ENCODE results near the gene NELFE.
A peak's percentile ranks its signal among the peaks of the same experiment; 100 is the strongest.
"Not testable (repeated sequence)": the region's sequence is repeated elsewhere in the genome, so short reads cannot be mapped to it uniquely, and the experiment has no call there.

The NELFE gene, protein sequence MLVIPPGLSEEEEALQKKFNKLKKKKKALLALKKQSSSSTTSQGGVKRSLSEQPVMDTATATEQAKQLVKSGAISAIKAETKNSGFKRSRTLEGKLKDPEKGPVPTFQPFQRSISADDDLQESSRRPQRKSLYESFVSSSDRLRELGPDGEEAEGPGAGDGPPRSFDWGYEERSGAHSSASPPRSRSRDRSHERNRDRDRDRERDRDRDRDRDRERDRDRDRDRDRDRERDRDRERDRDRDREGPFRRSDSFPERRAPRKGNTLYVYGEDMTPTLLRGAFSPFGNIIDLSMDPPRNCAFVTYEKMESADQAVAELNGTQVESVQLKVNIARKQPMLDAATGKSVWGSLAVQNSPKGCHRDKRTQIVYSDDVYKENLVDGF

DNA sequence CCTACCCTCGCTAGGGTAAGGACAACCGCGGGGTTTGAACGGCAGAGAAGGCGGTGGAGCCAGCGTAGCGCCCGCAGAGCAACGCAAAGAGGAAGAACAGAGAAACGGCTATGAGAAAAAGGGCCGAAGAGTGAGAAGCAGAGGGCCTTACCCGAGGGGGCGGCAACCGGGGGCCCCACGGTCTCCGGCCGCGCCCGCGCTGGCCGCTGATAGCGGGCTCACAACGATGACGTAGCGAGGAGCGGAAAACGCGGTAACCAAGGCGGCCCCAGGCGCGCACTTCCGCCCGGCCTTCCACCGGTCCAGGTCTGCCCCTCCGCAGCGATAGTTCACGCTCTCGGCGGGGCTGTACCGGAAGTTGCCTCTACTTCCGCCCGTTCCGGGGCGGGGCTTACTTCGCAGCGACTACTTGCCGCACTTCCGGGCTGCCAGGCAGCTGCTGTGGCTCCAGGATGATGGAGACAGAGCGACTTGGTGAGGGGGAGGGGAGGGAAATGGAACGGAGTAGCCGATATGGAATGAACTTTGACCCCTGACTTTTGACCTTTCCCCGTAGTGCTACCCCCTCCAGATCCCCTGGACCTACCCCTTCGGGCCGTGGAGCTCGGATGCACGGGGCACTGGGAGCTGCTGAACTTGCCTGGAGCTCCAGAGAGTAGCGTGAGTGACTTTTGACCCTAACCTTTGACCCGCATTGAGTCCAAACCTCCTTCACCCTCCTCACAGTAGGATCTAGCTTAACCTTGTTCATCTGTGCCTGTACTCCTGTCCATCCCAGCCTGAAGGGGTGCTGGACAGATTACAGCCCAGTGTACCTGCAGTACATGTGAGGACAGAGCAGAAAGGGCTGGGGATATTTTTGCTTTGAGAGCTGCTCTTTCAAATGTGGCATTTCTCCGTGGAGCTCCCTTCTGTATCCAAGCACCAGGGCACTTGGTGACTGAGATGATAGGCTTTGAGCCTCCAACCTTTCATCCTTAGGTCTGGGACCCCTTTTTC, at the start of gene NELFE, which contains the start of gene SKIC2:
NELFE (minus strand) TSS at position 231 of the 999 bp plus-strand sequence. CDS start 525 bp downstream, outside the sequence.
SKIC2 (plus strand) TSS at position 435 of the 999 bp plus-strand sequence; CDS start at position 453, 18 bp downstream.
- ATAC-seq (replicated peaks) (peak; percentile 99 to 100), DNase-seq (peak; percentile 99)
- H3K4me1 Mint-ChIP-seq = peaks cover 27 to 48% of the 10 kb centered on the region in 2 donors
- H3K36me3 Mint-ChIP-seq = peaks cover 42 to 64% of the 10 kb centered on the region in 2 donors
- H3K27ac Mint-ChIP-seq = peak within 1 kb of the TSS; percentile 98
- H3K27me3 Mint-ChIP-seq = no peaks in the 10 kb centered on the region
- peak within 1 kb of the TSS; percentile 91 to 99 for H3K4me3 Mint-ChIP-seq
- no peaks in the 10 kb centered on the region for H3K9me3 Mint-ChIP-seq

DNA sequence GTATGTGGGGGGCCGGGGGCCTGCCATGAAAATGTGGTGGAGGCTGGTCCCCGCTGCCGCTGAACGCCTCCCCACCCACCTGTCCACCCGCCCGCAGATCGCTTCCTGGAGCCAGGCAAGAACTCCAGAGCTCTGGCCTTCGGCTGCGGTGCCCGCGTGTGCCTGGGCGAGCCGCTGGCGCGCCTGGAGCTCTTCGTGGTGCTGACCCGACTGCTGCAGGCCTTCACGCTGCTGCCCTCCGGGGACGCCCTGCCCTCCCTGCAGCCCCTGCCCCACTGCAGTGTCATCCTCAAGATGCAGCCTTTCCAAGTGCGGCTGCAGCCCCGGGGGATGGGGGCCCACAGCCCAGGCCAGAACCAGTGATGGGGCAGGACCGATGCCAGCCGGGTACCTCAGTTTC, 49.3 kb upstream of the NELFE start:
- not testable (repeated sequence) for H3K4me3 Mint-ChIP-seq

DNA sequence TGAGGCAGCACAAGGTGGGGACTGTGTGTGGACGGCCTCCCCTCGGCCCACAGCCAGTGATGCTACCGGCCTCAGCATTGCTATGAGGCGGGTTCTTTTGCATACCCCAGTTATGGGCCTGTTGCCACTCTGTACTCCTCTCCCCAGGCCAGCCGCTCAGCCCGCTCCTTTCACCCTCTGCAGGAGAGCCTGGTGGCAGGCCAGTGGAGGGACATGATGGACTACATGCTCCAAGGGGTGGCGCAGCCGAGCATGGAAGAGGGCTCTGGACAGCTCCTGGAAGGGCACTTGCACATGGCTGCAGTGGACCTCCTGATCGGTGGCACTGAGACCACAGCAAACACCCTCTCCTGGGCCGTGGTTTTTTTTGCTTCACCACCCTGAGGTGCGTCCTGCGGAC, 48.3 kb upstream of the NELFE start:
- not testable (repeated sequence) for H3K9me3 Mint-ChIP-seq; H3K27ac Mint-ChIP-seq; H3K4me3 Mint-ChIP-seq; H3K36me3 Mint-ChIP-seq; DNase-seq; ATAC-seq (replicated peaks); H3K27me3 Mint-ChIP-seq; H3K4me1 Mint-ChIP-seq

More for the DNA sequence above, 49.3 kb upstream of the NELFE start:
- H3K9me3 Mint-ChIP-seq; H3K36me3 Mint-ChIP-seq; DNase-seq; H3K4me1 Mint-ChIP-seq; H3K27ac Mint-ChIP-seq; ATAC-seq (replicated peaks); H3K27me3 Mint-ChIP-seq: not testable (repeated sequence)

DNA sequence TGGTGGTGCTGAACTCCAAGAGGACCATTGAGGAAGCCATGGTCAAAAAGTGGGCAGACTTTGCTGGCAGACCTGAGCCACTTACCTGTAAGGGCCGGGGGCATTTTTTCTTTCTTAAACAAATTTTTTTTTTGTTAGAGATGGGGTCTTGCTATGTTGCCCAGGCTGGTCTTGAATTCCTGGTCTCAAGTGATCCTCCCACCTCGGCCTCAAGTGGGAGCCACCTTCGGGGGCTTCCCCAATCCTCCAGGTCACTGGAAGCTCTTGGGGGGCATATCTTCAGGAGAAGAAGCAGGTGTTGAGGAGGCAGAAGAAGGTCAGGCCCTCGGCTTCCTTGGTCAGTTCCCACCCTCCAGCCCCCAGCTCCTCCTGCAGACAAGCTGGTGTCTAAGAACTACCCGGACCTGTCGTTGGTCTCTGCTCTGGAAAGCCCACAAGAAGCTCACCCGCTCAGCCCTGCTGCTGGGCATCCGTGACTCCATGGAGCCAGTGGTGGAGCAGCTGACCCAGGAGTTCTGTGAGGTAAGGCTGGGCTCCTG, 47.3 kb upstream of the NELFE start:
- not testable (repeated sequence) for ATAC-seq (replicated peaks); H3K27ac Mint-ChIP-seq; H3K4me3 Mint-ChIP-seq; H3K4me1 Mint-ChIP-seq; H3K9me3 Mint-ChIP-seq; H3K27me3 Mint-ChIP-seq; DNase-seq; H3K36me3 Mint-ChIP-seq

GRCh38 chr6:32005538-32005880, 46.7 kb upstream of the NELFE start:
- not testable (repeated sequence) for H3K36me3 Mint-ChIP-seq; DNase-seq; H3K4me3 Mint-ChIP-seq; ATAC-seq (replicated peaks); H3K4me1 Mint-ChIP-seq; H3K27ac Mint-ChIP-seq; H3K27me3 Mint-ChIP-seq; H3K9me3 Mint-ChIP-seq

GRCh38 chr6:32004864-32005537, 46.2 kb upstream of the NELFE start:
- DNase-seq, H3K9me3 Mint-ChIP-seq, H3K27ac Mint-ChIP-seq, H3K4me1 Mint-ChIP-seq, H3K36me3 Mint-ChIP-seq, H3K4me3 Mint-ChIP-seq, H3K27me3 Mint-ChIP-seq: not testable (repeated sequence)
- peak; percentile 94 to 95 for ATAC-seq (replicated peaks)

DNA sequence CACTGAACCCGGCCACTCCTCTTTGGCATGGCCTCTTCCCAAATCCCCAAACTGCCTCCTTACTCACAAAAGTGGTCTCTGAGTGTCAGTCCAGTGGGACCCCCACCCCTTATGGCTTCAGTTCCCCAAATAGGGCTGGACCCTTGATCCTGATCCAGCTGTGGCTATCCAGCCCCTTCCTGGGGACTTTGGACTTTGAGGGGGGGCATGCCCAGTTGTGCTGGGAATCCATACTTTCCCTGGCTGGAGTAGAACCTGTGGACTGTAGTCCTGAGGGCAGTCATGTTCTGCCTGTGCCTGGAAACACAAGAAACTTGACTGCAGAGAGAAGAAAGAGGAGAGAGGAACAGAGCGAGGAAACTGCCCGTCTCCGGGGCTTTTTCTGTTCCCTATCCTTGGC, 45.6 kb upstream of the NELFE start:
- not testable (repeated sequence) for H3K27me3 Mint-ChIP-seq; DNase-seq; H3K36me3 Mint-ChIP-seq; H3K4me1 Mint-ChIP-seq; H3K27ac Mint-ChIP-seq; ATAC-seq (replicated peaks); H3K4me3 Mint-ChIP-seq; H3K9me3 Mint-ChIP-seq

DNA sequence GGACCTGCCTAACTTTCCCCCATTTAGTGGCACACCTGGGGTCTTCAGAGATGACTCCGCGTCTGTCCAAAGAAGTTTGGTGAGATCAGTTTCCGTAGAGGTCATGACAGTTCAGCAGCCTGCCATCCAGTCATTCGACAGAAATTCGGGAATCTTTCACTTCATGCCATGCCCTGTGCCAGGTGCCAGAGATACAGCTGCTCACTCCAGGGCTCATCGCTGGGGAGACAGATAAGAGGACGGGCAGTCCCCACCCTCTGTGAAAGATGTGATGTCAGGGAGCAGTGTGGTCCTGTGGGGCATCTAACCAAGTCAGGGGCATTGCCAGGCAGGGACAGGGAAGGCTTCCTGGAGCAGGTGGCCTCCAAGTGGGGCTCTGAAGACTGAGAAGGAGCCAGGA, 44.5 kb upstream of the NELFE start:
- H3K4me1 Mint-ChIP-seq; H3K27ac Mint-ChIP-seq; ATAC-seq (replicated peaks); DNase-seq; H3K4me3 Mint-ChIP-seq; H3K36me3 Mint-ChIP-seq; H3K9me3 Mint-ChIP-seq; H3K27me3 Mint-ChIP-seq: not testable (repeated sequence)

GRCh38 chr6:32002546-32003268, 43.9 kb upstream of the NELFE start:
- not testable (repeated sequence) for H3K27me3 Mint-ChIP-seq; H3K9me3 Mint-ChIP-seq; H3K36me3 Mint-ChIP-seq; ATAC-seq (replicated peaks); H3K27ac Mint-ChIP-seq; H3K4me3 Mint-ChIP-seq; DNase-seq; H3K4me1 Mint-ChIP-seq

DNA sequence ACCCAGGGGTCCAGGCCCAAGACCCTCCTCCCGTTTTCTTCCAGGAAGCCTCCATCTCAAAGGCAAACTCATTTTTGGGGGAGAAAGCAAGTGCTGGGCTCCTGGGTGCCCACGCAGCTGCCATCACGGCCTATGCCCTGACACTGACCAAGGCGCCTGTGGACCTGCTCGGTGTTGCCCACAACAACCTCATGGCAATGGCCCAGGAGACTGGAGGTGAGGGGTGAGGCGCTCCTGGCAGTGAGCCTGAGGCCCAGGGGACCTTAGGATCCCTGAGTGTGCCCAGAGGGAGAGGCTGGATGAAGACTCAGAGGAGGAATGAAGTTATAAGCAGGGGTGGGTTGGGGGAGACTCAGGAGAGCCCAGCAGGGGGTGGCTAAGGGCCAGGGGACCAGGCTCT, 37.6 kb upstream of the NELFE start:
- ATAC-seq (replicated peaks) = not testable (repeated sequence)

GRCh38 chr6:31994421-31994820, 35.6 kb upstream of the NELFE start:
- not testable (repeated sequence) for H3K9me3 Mint-ChIP-seq; H3K27me3 Mint-ChIP-seq; ATAC-seq (replicated peaks)

More for the DNA sequence above, 37.6 kb upstream of the NELFE start:
- H3K27me3 Mint-ChIP-seq, H3K9me3 Mint-ChIP-seq, DNase-seq, H3K4me1 Mint-ChIP-seq, H3K27ac Mint-ChIP-seq, H3K36me3 Mint-ChIP-seq, H3K4me3 Mint-ChIP-seq: not testable (repeated sequence)

DNA sequence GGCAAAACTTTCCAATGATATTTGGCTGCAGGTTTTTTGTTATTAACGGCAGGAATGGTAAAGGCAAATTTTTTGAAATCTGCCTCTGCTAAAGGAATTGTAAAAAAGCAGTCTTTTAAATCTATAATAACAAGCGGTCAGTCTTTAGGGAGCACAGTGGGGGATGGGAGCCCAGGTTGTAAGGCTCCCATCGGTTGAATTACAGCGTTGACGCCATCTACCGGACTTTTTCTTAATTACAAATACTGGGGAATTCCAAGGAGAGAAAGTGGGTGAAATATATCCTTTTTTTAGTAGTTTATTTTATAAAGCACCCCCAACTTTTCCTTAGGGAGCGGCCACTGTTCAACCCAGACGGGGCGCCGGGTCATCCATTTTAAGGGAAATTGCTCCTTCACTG, 30.6 kb upstream of the NELFE start:
- H3K9me3 Mint-ChIP-seq; H3K36me3 Mint-ChIP-seq; H3K27me3 Mint-ChIP-seq; H3K4me3 Mint-ChIP-seq; ATAC-seq (replicated peaks); H3K4me1 Mint-ChIP-seq; DNase-seq; H3K27ac Mint-ChIP-seq: not testable (repeated sequence)

More at GRCh38 chr6:31994421-31994820, 35.6 kb upstream of the NELFE start:
- not testable (repeated sequence) for H3K4me1 Mint-ChIP-seq, H3K27ac Mint-ChIP-seq, DNase-seq, H3K36me3 Mint-ChIP-seq, H3K4me3 Mint-ChIP-seq

- not testable (repeated sequence) for H3K27me3 Mint-ChIP-seq; H3K9me3 Mint-ChIP-seq; ATAC-seq (replicated peaks); H3K4me1 Mint-ChIP-seq; DNase-seq; H3K4me3 Mint-ChIP-seq; H3K27ac Mint-ChIP-seq
- peaks cover 2 to 16% of the 10 kb centered on the region in 2 donors for H3K36me3 Mint-ChIP-seq
Measured at GRCh38 chr6:31981744-31982143, 23.0 kb upstream of the NELFE start, which contains the start of gene C4A. Gene C4A (plus strand): TSS chr6:31982057. CDS start chr6:31982108, 51 bp downstream.

All from stimulated activated naive B cell treated with anti-CD40 and anti-IgM and Interleukin-4, amounts not matched to agents 10 μg/mL and 1 μg/mL and 100 μg/mL, for 72 hours (primary cell).